NCI-H774 (cell line): ENCODE data around the gene APBB1.

Experiments
- DNase-seq: peaks from one replicate; lab custom pipeline; 2025; lab: John Stamatoyannopoulos, UW

APBB1 gene

DNA sequence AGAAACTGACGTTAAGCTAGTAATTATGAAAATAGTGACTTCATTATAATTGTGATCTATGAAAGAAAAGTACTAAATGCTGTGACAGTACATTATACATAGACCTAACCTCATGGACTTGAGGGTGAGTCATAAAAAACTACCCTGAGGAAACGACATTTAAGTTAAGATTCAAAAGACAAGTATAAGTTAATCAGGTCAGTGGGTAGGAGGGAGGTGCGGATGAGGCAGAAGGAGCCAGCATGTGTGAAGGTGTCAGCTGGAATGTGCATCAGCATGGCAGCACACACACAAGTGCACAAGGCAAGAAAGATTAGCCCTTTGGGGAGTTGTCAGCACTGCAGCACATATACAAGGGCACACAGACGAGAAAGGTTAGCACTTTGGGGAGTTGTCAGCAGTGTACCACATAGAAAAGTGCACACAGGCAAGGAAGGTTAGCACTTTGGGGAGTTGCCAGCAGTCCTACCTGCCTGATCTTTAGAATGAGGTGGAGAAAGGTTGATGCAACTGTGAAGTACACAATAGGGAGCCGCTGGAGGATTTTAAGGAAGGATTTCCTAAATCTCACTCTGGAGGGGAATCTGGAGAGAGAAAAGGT lies 67.0 kb downstream of the APBB1 start:
- no peak for DNase-seq

DNA sequence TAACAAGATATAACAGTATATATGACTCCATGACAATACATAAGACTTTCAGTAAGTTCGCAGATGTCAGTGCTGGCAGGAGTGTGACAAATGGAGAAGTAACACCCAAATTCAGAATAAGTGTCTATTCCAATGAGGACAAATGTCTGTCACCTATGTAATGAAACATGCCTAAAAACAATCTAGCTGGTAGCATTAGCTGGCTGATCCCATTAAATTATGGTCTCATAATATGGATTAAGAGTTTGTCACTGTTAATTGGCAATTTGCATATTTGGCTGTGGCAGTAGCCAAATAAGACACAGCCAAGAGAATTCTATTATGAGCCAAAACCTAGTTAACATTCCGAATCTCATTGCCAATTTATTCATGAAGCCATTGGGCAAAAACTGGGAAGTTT lies 68.4 kb downstream of the APBB1 start:
- no peak for DNase-seq

DNA sequence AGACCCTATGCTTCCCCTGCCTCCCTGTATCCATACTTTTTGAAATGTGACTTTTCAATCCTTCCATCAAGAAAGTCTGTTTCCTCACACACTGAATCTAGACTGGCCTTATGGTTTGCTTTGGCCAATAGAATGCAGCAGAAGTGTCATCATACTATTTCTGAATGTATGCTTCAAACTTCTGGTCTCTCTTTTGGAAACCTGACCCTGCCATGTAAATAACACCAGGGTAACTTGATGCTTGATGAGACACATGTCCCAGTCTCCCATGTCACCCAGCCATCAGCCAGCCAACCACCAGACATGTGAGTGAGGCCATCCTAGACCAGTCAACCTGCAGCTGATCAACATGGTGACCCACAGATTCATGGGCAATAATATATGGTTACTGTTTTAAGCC lies 68.9 kb downstream of the APBB1 start:
- no peak for DNase-seq

DNA sequence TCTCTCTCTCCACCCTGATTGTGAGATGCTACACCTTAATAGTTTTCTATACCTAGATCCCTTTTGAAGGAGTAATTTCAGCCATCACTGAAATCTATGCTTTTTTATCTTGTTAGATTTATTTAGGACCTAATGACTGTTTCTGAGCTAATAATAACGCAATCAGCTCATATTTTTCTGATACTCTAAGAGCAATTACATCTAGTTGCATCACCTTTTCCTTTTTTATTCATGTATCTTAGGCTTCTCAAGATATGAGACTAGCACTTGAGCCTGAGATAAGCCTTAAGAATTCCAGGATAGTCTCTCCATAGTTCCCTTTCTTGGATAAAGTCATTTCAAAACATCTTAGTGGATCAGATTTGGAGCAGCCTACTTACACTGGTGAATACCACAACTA lies 73.5 kb downstream of the APBB1 start:
- DNase-seq, result no peak
